Gastrocnemius medialis (tissue), 4 donors: ENCODE results near the gene CHRNA10.

ENCODE experiments used
- POLR2A ChIP-seq, 2 donors: fragments of 450-650 bp; IDR thresholded peaks; one replicate each; pipeline ENCODE4 v1.6.1; 2017; ENCODE audit warnings: antibody characterized with exemption in 2 of 2, mild to moderate bottlenecking in 2 of 2, moderate library complexity in 2 of 2
- TF ChIP-seq, protein P1 (sequence below), 5 experiments: fragments of 450-650 bp in 3 of 5; fragments of 200-600 bp in 2 of 5; sonication (generic) in 2 of 5; IDR thresholded peaks in 4 of 5; conservative IDR thresholded peaks in 1 of 5; 1 replicate in 4 of 5; 2 replicates in 1 of 5; pipeline ENCODE4 v1.5.1; 2016 to 2019; ENCODE audit warnings: antibody characterized with exemption in 5 of 5, mild to moderate bottlenecking in 3 of 5, moderate library complexity in 3 of 5

DNA sequence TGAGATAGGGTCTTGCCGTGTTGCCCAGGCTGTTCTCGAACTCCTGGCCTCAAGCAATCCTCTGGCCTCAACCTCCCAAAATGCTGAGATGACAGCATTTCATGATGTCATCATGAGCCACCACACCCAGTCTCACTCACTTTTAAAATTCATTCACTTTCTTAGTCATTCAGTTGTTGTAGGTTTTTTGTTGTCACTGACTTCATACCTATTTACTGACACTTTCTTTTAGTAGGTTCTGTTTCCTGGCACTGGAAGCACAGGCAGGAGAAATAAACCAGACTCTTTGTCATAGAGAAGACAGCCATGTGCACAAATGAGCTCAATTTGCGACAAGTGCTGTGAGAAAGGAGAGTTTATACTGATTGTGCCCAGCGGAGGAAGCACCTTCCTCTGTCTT, 39.9 kb downstream of the CHRNA10 start:
- TF ChIP-seq, protein P1, sequence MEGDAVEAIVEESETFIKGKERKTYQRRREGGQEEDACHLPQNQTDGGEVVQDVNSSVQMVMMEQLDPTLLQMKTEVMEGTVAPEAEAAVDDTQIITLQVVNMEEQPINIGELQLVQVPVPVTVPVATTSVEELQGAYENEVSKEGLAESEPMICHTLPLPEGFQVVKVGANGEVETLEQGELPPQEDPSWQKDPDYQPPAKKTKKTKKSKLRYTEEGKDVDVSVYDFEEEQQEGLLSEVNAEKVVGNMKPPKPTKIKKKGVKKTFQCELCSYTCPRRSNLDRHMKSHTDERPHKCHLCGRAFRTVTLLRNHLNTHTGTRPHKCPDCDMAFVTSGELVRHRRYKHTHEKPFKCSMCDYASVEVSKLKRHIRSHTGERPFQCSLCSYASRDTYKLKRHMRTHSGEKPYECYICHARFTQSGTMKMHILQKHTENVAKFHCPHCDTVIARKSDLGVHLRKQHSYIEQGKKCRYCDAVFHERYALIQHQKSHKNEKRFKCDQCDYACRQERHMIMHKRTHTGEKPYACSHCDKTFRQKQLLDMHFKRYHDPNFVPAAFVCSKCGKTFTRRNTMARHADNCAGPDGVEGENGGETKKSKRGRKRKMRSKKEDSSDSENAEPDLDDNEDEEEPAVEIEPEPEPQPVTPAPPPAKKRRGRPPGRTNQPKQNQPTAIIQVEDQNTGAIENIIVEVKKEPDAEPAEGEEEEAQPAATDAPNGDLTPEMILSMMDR (IDR thresholded peaks at IDR 0.05 in 4 of 5, conservative IDR thresholded peaks at IDR 0.05 in 1 of 5), result no peak
- no peak for TF ChIP-seq POLR2A (IDR thresholded peaks at IDR 0.05)
